Measurements from ENCODE around the gene DCDC2C.

- TF ChIP-seq CTCF (IDR thresholded peaks at IDR 0.05; ENCODE audit: poor library complexity) (no peak), EZH2phosphoT487 (IDR thresholded peaks at IDR 0.05; ENCODE audit: low read depth, severe bottlenecking, unreplicated experiment) (no peak)
Measured at GRCh38 chr2:3871002-3871401, 167.6 kb downstream of the DCDC2C start.
